Astrocyte (in vitro differentiated cells and primary cell): ENCODE data around the gene RNF152.

ENCODE experiments used
- EZH2 ChIP-seq: IDR thresholded peaks from 2 replicates; pipeline ENCODE4 v1.6.1; 2012; ENCODE audit warnings: mild to moderate bottlenecking, low read length, inconsistent platforms; ENCODE audit not compliant: insufficient read depth
- TF ChIP-seq, protein P1 (sequence below): IDR thresholded peaks from 2 replicates; pipeline ENCODE4 v1.5.1; 2011; ENCODE audit warnings: low read depth, mild to moderate bottlenecking, inconsistent platforms, low read length, moderate library complexity; ENCODE audit not compliant: insufficient read depth

DNA sequence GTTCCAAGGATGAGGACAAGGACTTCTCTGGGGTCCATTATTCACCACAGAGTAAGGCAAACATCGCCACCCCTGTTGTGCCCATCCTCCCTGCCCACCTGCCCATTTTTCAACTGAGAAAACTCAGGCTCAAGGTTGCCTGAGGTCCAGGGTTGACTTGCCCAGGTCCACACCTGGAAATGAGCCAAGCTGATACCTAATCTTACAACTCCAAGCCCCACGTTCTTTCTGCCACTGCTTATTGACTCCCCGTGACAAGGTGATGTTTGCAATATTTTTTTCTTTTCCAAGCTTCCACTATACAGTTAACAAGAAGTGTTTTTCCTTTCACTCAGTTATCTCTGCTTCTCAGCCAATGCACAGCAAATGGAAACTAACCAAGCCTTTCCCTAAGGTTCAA is 39.0 kb downstream of the RNF152 start:
- TF ChIP-seq, protein P1, sequence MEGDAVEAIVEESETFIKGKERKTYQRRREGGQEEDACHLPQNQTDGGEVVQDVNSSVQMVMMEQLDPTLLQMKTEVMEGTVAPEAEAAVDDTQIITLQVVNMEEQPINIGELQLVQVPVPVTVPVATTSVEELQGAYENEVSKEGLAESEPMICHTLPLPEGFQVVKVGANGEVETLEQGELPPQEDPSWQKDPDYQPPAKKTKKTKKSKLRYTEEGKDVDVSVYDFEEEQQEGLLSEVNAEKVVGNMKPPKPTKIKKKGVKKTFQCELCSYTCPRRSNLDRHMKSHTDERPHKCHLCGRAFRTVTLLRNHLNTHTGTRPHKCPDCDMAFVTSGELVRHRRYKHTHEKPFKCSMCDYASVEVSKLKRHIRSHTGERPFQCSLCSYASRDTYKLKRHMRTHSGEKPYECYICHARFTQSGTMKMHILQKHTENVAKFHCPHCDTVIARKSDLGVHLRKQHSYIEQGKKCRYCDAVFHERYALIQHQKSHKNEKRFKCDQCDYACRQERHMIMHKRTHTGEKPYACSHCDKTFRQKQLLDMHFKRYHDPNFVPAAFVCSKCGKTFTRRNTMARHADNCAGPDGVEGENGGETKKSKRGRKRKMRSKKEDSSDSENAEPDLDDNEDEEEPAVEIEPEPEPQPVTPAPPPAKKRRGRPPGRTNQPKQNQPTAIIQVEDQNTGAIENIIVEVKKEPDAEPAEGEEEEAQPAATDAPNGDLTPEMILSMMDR = no peak
- TF ChIP-seq EZH2 = no peak
